CD4-positive, CD25-positive, alpha-beta regulatory T cell (primary cell): ENCODE results near the gene EFCAB12. TPM values are rescaled to one million over a fixed set of nuclear protein-coding genes. Genes with fewer than 3 reads are reported as not detected.

ENCODE experiments used
- ATAC-seq, 2 donors: fragments of 150-1000 bp; cut with Tn5 transposase; one replicate each; pipeline ENCODE4 v1.10.0; 2021; ENCODE audit warnings: low read depth in 2 of 2, moderate number of reproducible peaks in 2 of 2, moderate library complexity in 1 of 2
- DNase-seq, 3 donors: peaks; one replicate each; pipeline versions ENCODE4 v3.0.0 to v3.0.0-alpha.2; 2012 to 2022; ENCODE audit warnings: mixed read lengths in 1 of 3
- H3K27ac ChIP-seq: one replicate; pipeline ENCODE4 v1.7.0; 2013; ENCODE audit warnings: mild to moderate bottlenecking, low read length; ENCODE audit not compliant: insufficient read depth, poor library complexity, severe bottlenecking
- H3K27me3 ChIP-seq: one replicate; pipeline ENCODE4 v1.7.0; 2013; ENCODE audit warnings: low read length; ENCODE audit not compliant: control insufficient read depth, insufficient read depth
- H3K36me3 ChIP-seq: one replicate; pipeline ENCODE4 v1.7.0; 2013; ENCODE audit warnings: mild to moderate bottlenecking, low read length, moderate library complexity; ENCODE audit not compliant: control insufficient read depth, insufficient read depth
- H3K4me1 ChIP-seq: 2 replicates; pipeline ENCODE4 v1.7.0; 2013; ENCODE audit warnings: mild to moderate bottlenecking, low read length; ENCODE audit not compliant: insufficient read depth, control insufficient read depth, poor library complexity, severe bottlenecking
- H3K4me3 ChIP-seq: one replicate; pipeline ENCODE4 v1.7.0; 2013; ENCODE audit warnings: low read depth, mild to moderate bottlenecking, low read length, moderate library complexity
- H3K9me3 ChIP-seq, 2 experiments: 1 replicate in 1 of 2; 2 replicates in 1 of 2; pipeline ENCODE4 v1.7.0; 2013; ENCODE audit warnings: low read length in 2 of 2, mild to moderate bottlenecking in 1 of 2, moderate library complexity in 1 of 2; ENCODE audit not compliant: control insufficient read depth in 2 of 2
- H3K27ac Mint-ChIP-seq, 3 donors: one replicate each; pipeline ENCODE4 v1.8.0; 2020 to 2022; ENCODE audit warnings: mild to moderate bottlenecking in 3 of 3, mixed read lengths in 3 of 3, moderate library complexity in 2 of 3
- H3K27me3 Mint-ChIP-seq: one replicate; pipeline ENCODE4 v1.8.0; 2022; ENCODE audit warnings: mild to moderate bottlenecking, mixed read lengths
- H3K36me3 Mint-ChIP-seq: one replicate; pipeline ENCODE4 v1.8.0; 2020; ENCODE audit warnings: mixed read lengths
- H3K4me1 Mint-ChIP-seq, 4 donors: one replicate each; pipeline ENCODE4 v1.8.0; 2020 to 2022; ENCODE audit warnings: mixed read lengths in 4 of 4, mild to moderate bottlenecking in 1 of 4
- H3K4me3 Mint-ChIP-seq, 4 donors: one replicate each; pipeline ENCODE4 v1.8.0; 2020 to 2022; ENCODE audit warnings: mild to moderate bottlenecking in 4 of 4, mixed read lengths in 4 of 4, moderate library complexity in 3 of 4
- H3K9me3 Mint-ChIP-seq, 7 donors: one replicate each; pipeline ENCODE4 v1.8.0; 2020 to 2022; ENCODE audit warnings: mixed read lengths in 7 of 7, mild to moderate bottlenecking in 3 of 7, moderate library complexity in 2 of 7
- polyA plus RNA-seq, 4 donors: library from polyadenylated mRNA; unstranded; fragments of 300-500 nt; fragmentation: Illumina TruSeq; gene quantifications; one replicate each; pipeline ENCODE4 v1.2.3, GENCODE V29; 2021
- total RNA-seq: library from RNA; stranded (reverse); gene quantifications from one replicate; pipeline ENCODE4 v1.2.3, GENCODE V29; 2022

The EFCAB12 gene
- total and polyA plus RNA-seq, 5 donors from 2014 or later, result 0.05 to 2.2 (median 0.09) TPM; not detected in 1

- H3K27me3 ChIP-seq, result no peaks in the 10 kb centered on the region
- Mint-ChIP-seq H3K27ac (peak overlapping the region; percentile 72 to 99 (median 97)), H3K27me3 (no peaks in the 10 kb centered on the region), H3K36me3 (peaks cover 4% of the 10 kb centered on the region), H3K4me3 (peak overlapping the region in 2 of 4 donors; percentile 70 to 78), H3K9me3 (no peaks in the 10 kb centered on the region), H3K4me1 (peaks cover 17 to 58% (median 32%) of the 10 kb centered on the region in 4 donors)
- H3K4me1 ChIP-seq, result peaks cover 34% of the 10 kb centered on the region
- H3K27ac ChIP-seq, result peak overlapping the region; percentile 92
- H3K36me3 ChIP-seq, result peaks cover under 1% of the 10 kb centered on the region
- H3K9me3 ChIP-seq, result no peaks in the 10 kb centered on the region
- ATAC-seq (no peak), DNase-seq (no peak)
- H3K4me3 ChIP-seq, result no peak overlapping the region
These were observed 14.5 kb upstream of the EFCAB12 start for GRCh38 chr3:129442947-129443346.

GRCh38 chr3:129442486-129442885 lies 14.1 kb upstream of the EFCAB12 start:
- Histone ChIP-seq H3K9me3 (no peaks in the 10 kb centered on the region), H3K36me3 (peaks cover 5% of the 10 kb centered on the region), H3K4me1 (peaks cover 35% of the 10 kb centered on the region), H3K27me3 (no peaks in the 10 kb centered on the region), H3K4me3 (no peak overlapping the region), H3K27ac (peak overlapping the region; percentile 92)
- ATAC-seq (no peak), DNase-seq (no peak)
- H3K4me3 Mint-ChIP-seq, result peak overlapping the region; percentile 5 to 78 (median 40)
- H3K27ac Mint-ChIP-seq, result peak overlapping the region; percentile 72 to 99 (median 97)
- H3K36me3 Mint-ChIP-seq, result peaks cover 4% of the 10 kb centered on the region
- peaks cover 17 to 63% (median 34%) of the 10 kb centered on the region in 4 donors for H3K4me1 Mint-ChIP-seq
- H3K27me3 Mint-ChIP-seq, result no peaks in the 10 kb centered on the region
- no peaks in the 10 kb centered on the region for H3K9me3 Mint-ChIP-seq

GRCh38 chr3:129441782-129442181 lies 13.3 kb upstream of the EFCAB12 start:
- Mint-ChIP-seq H3K27me3 (no peaks in the 10 kb centered on the region), H3K4me3 (peak overlapping the region; percentile 93 to 98 (median 94)), H3K9me3 (no peaks in the 10 kb centered on the region), H3K27ac (peak overlapping the region; percentile 96 to 99 (median 97)), H3K36me3 (peaks cover 7% of the 10 kb centered on the region), H3K4me1 (peaks cover 17 to 67% (median 37%) of the 10 kb centered on the region in 4 donors)
- DNase-seq (no peak), ATAC-seq (no peak)
- H3K36me3 ChIP-seq, result peaks cover 7% of the 10 kb centered on the region
- peak overlapping the region; percentile 92 for H3K27ac ChIP-seq
- H3K27me3 ChIP-seq, result no peaks in the 10 kb centered on the region
- H3K9me3 ChIP-seq, result no peaks in the 10 kb centered on the region
- peaks cover 35% of the 10 kb centered on the region for H3K4me1 ChIP-seq
- H3K4me3 ChIP-seq, result peak overlapping the region; percentile 91

GRCh38 chr3:129441215-129441614 lies 12.8 kb upstream of the EFCAB12 start:
- no peaks in the 10 kb centered on the region for H3K9me3 ChIP-seq
- Mint-ChIP-seq H3K27ac (peak overlapping the region; percentile 96 to 99 (median 97)), H3K36me3 (peaks cover 13% of the 10 kb centered on the region), H3K4me1 (peaks cover 17 to 73% (median 43%) of the 10 kb centered on the region in 4 donors), H3K27me3 (no peaks in the 10 kb centered on the region), H3K9me3 (no peaks in the 10 kb centered on the region), H3K4me3 (peak overlapping the region; percentile 93 to 98 (median 94))
- H3K27me3 ChIP-seq, result no peaks in the 10 kb centered on the region
- peak overlapping the region; percentile 92 for H3K27ac ChIP-seq
- no peak for ATAC-seq
- peaks cover 37% of the 10 kb centered on the region for H3K4me1 ChIP-seq
- H3K4me3 ChIP-seq, result peak overlapping the region; percentile 91
- H3K36me3 ChIP-seq, result peaks cover 7% of the 10 kb centered on the region
- DNase-seq, result peak in 2 of 3 donors; percentile 20 to 47

- ATAC-seq (no peak), DNase-seq (no peak)
- Histone ChIP-seq H3K36me3 (peaks cover 10% of the 10 kb centered on the region), H3K27ac (peak overlapping the region; percentile 92), H3K27me3 (no peaks in the 10 kb centered on the region), H3K4me1 (peaks cover 42% of the 10 kb centered on the region), H3K4me3 (peak overlapping the region; percentile 91), H3K9me3 (no peaks in the 10 kb centered on the region)
- Mint-ChIP-seq H3K27ac (peak overlapping the region; percentile 96 to 99 (median 97)), H3K36me3 (peaks cover 13% of the 10 kb centered on the region), H3K27me3 (no peaks in the 10 kb centered on the region), H3K4me3 (peak overlapping the region; percentile 93 to 98 (median 94)), H3K4me1 (peaks cover 21 to 78% (median 47%) of the 10 kb centered on the region in 4 donors), H3K9me3 (no peaks in the 10 kb centered on the region)
These were observed 12.3 kb upstream of the EFCAB12 start for GRCh38 chr3:129440618-129441190.

- DNase-seq (peak; percentile 99 to 100 (median 99)), ATAC-seq (peak; percentile 88 to 93)
- H3K27me3 ChIP-seq, result no peaks in the 10 kb centered on the region
- H3K4me1 Mint-ChIP-seq, result peaks cover 28 to 85% (median 53%) of the 10 kb centered on the region in 4 donors
- H3K4me3 ChIP-seq, result peak within 1 kb of the TSS; percentile 92
- peak within 1 kb of the TSS; percentile 96 to 99 (median 97) for H3K27ac Mint-ChIP-seq
- H3K36me3 ChIP-seq, result peaks cover 15% of the 10 kb centered on the region
- peak within 1 kb of the TSS; percentile 93 to 98 (median 94) for H3K4me3 Mint-ChIP-seq
- H3K9me3 ChIP-seq, result no peaks in the 10 kb centered on the region
- H3K36me3 Mint-ChIP-seq, result peaks cover 13% of the 10 kb centered on the region
- peaks cover 49% of the 10 kb centered on the region for H3K4me1 ChIP-seq
- H3K9me3 Mint-ChIP-seq, result no peaks in the 10 kb centered on the region
- peak within 1 kb of the TSS; percentile 92 for H3K27ac ChIP-seq
- H3K27me3 Mint-ChIP-seq, result no peaks in the 10 kb centered on the region
These were observed 11.6 kb upstream of the EFCAB12 start, which contains the start of the genes IFT122 and MBD4 for GRCh38 chr3:129439817-129440617. IFT122 (plus strand) TSS chr3:129440224; CDS start chr3:129440331, 107 bp downstream. MBD4 (minus strand) TSS chr3:129439948; CDS start chr3:129439833, 115 bp downstream.

- ATAC-seq, result no peak
- H3K4me1 Mint-ChIP-seq, result peaks cover 33 to 92% (median 58%) of the 10 kb centered on the region in 4 donors
These were observed 10.9 kb upstream of the EFCAB12 start for GRCh38 chr3:129439226-129439816.

More at GRCh38 chr3:129439226-129439816, 10.9 kb upstream of the EFCAB12 start:
- Mint-ChIP-seq H3K27me3 (no peaks in the 10 kb centered on the region), H3K36me3 (peaks cover 13% of the 10 kb centered on the region), H3K9me3 (no peaks in the 10 kb centered on the region), H3K4me3 (peak overlapping the region; percentile 93 to 98 (median 94)), H3K27ac (peak overlapping the region; percentile 96 to 99 (median 97))
- peaks cover 20% of the 10 kb centered on the region for H3K36me3 ChIP-seq
- H3K4me1 ChIP-seq, result peaks cover 51% of the 10 kb centered on the region
- peak overlapping the region; percentile 92 for H3K27ac ChIP-seq
- H3K27me3 ChIP-seq, result no peaks in the 10 kb centered on the region
- H3K9me3 ChIP-seq, result no peaks in the 10 kb centered on the region
- DNase-seq, result peak in 2 of 3 donors; percentile 43 to 71
- H3K4me3 ChIP-seq, result peak overlapping the region; percentile 92
